ENCODE results near the gene MUC7.

- TF ChIP-seq TEAD2 (CRISPR knock-in tag; IDR thresholded peaks at IDR 0.05): no peak
- TF ChIP-seq, protein P1, sequence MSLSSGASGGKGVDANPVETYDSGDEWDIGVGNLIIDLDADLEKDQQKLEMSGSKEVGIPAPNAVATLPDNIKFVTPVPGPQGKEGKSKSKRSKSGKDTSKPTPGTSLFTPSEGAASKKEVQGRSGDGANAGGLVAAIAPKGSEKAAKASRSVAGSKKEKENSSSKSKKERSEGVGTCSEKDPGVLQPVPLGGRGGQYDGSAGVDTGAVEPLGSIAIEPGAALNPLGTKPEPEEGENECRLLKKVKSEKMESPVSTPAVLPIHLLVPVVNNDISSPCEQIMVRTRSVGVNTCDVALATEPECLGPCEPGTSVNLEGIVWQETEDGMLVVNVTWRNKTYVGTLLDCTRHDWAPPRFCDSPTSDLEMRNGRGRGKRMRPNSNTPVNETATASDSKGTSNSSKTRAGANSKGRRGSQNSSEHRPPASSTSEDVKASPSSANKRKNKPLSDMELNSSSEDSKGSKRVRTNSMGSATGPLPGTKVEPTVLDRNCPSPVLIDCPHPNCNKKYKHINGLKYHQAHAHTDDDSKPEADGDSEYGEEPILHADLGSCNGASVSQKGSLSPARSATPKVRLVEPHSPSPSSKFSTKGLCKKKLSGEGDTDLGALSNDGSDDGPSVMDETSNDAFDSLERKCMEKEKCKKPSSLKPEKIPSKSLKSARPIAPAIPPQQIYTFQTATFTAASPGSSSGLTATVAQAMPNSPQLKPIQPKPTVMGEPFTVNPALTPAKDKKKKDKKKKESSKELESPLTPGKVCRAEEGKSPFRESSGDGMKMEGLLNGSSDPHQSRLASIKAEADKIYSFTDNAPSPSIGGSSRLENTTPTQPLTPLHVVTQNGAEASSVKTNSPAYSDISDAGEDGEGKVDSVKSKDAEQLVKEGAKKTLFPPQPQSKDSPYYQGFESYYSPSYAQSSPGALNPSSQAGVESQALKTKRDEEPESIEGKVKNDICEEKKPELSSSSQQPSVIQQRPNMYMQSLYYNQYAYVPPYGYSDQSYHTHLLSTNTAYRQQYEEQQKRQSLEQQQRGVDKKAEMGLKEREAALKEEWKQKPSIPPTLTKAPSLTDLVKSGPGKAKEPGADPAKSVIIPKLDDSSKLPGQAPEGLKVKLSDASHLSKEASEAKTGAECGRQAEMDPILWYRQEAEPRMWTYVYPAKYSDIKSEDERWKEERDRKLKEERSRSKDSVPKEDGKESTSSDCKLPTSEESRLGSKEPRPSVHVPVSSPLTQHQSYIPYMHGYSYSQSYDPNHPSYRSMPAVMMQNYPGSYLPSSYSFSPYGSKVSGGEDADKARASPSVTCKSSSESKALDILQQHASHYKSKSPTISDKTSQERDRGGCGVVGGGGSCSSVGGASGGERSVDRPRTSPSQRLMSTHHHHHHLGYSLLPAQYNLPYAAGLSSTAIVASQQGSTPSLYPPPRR (CRISPR knock-in tag; IDR thresholded peaks at IDR 0.05; ENCODE audit: borderline replicate concordance): no peak
- TF ChIP-seq BRF2 (CRISPR knock-in tag; IDR thresholded peaks at IDR 0.05): no peak
- TF ChIP-seq EHMT2 (IDR thresholded peaks at IDR 0.05; ENCODE audit: borderline replicate concordance, low read depth, low read length): no peak
- no peak for TF ChIP-seq MYC (CRISPR knock-in tag; IDR thresholded peaks at IDR 0.05; ENCODE audit: borderline replicate concordance)
- TF ChIP-seq CBFB (CRISPR knock-in tag; IDR thresholded peaks at IDR 0.05): no peak
- TF ChIP-seq, protein P2, sequence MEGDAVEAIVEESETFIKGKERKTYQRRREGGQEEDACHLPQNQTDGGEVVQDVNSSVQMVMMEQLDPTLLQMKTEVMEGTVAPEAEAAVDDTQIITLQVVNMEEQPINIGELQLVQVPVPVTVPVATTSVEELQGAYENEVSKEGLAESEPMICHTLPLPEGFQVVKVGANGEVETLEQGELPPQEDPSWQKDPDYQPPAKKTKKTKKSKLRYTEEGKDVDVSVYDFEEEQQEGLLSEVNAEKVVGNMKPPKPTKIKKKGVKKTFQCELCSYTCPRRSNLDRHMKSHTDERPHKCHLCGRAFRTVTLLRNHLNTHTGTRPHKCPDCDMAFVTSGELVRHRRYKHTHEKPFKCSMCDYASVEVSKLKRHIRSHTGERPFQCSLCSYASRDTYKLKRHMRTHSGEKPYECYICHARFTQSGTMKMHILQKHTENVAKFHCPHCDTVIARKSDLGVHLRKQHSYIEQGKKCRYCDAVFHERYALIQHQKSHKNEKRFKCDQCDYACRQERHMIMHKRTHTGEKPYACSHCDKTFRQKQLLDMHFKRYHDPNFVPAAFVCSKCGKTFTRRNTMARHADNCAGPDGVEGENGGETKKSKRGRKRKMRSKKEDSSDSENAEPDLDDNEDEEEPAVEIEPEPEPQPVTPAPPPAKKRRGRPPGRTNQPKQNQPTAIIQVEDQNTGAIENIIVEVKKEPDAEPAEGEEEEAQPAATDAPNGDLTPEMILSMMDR (CRISPR knock-in tag; IDR thresholded peaks at IDR 0.05): no peak
Observed at GRCh38 chr4:70531981-70532380, 60.0 kb downstream of the MUC7 start.

All from HepG2 (cell line).